Trophoblast cell (in vitro differentiated cells and primary cell): ENCODE measurements around the gene AIDA.
"Not testable (repeated sequence)": the region's sequence is repeated elsewhere in the genome, so short reads cannot be mapped to it uniquely, and the experiment has no call there.

Experiments
- DNase-seq, 2 donors: peaks; one replicate each; pipeline ENCODE4 v3.0.0-alpha.2; 2016
- H2AFZ ChIP-seq: 2 replicates; pipeline ENCODE4 v1.6.1; 2013; ENCODE audit warnings: low read length, moderate library complexity, mild to moderate bottlenecking; ENCODE audit not compliant: insufficient read depth, poor library complexity
- H2AK5ac ChIP-seq: 2 replicates; pipeline ENCODE4 v1.6.1; 2013; ENCODE audit warnings: mild to moderate bottlenecking, low read length
- H2BK120ac ChIP-seq: 2 replicates; pipeline ENCODE4 v1.6.1; 2013; ENCODE audit warnings: low read length, mild to moderate bottlenecking, moderate library complexity; ENCODE audit not compliant: insufficient read depth, poor library complexity
- H2BK12ac ChIP-seq: 2 replicates; pipeline ENCODE4 v1.6.1; 2013; ENCODE audit warnings: mild to moderate bottlenecking, low read length, moderate library complexity
- H2BK5ac ChIP-seq: 2 replicates; pipeline ENCODE4 v1.6.1; 2013; ENCODE audit warnings: low read length, low read depth, moderate library complexity, mild to moderate bottlenecking; ENCODE audit not compliant: poor library complexity
- H3K14ac ChIP-seq: 2 replicates; pipeline ENCODE4 v1.6.1; 2013; ENCODE audit warnings: mild to moderate bottlenecking, low read length
- H3K18ac ChIP-seq: 2 replicates; pipeline ENCODE4 v1.6.1; 2013; ENCODE audit warnings: mild to moderate bottlenecking, low read length
- H3K23ac ChIP-seq: 2 replicates; pipeline ENCODE4 v1.6.1; 2013; ENCODE audit warnings: low read length
- H3K27ac ChIP-seq: 2 replicates; pipeline ENCODE4 v1.5.1; 2013; ENCODE audit warnings: low read depth, mild to moderate bottlenecking, inconsistent platforms, low read length, moderate library complexity
- H3K27me3 ChIP-seq: 2 replicates; pipeline ENCODE4 v1.6.1; 2013; ENCODE audit warnings: inconsistent platforms, mild to moderate bottlenecking, low read length, moderate library complexity; ENCODE audit not compliant: insufficient read depth
- H3K36me3 ChIP-seq, 2 experiments: 1 replicate in 1 of 2; 2 replicates in 1 of 2; pipeline ENCODE4 v1.6.1; 2013; ENCODE audit warnings: low read length in 2 of 2, mild to moderate bottlenecking in 2 of 2, moderate library complexity in 1 of 2; ENCODE audit not compliant: insufficient read depth in 2 of 2, control insufficient read depth in 1 of 2
- H3K4ac ChIP-seq: 2 replicates; pipeline ENCODE4 v1.6.1; 2013; ENCODE audit warnings: low read depth, mild to moderate bottlenecking, low read length, moderate library complexity
- H3K4me1 ChIP-seq, 2 experiments: 1 replicate in 1 of 2; 2 replicates in 1 of 2; pipeline ENCODE4 v1.6.1; 2013; ENCODE audit warnings: low read length in 2 of 2, mild to moderate bottlenecking in 2 of 2, moderate library complexity in 1 of 2; ENCODE audit not compliant: insufficient read depth in 2 of 2, control insufficient read depth in 1 of 2
- H3K4me2 ChIP-seq: 2 replicates; pipeline ENCODE4 v1.6.1; 2013; ENCODE audit warnings: inconsistent platforms, mild to moderate bottlenecking, low read length, moderate library complexity
- H3K4me3 ChIP-seq: 2 replicates; pipeline ENCODE4 v1.5.1; 2013; ENCODE audit warnings: mild to moderate bottlenecking, low read depth, low read length, inconsistent platforms
- H3K79me1 ChIP-seq: one replicate; pipeline ENCODE4 v1.6.1; 2013; ENCODE audit warnings: low read length
- H3K79me2 ChIP-seq: 2 replicates; pipeline ENCODE4 v1.6.1; 2013; ENCODE audit warnings: low read length, mild to moderate bottlenecking; ENCODE audit not compliant: control insufficient read depth, insufficient read depth, poor library complexity
- H3K9ac ChIP-seq: 2 replicates; pipeline ENCODE4 v1.6.1; 2013; ENCODE audit warnings: mild to moderate bottlenecking, low read length
- H3K9me3 ChIP-seq: 2 replicates; pipeline ENCODE4 v1.6.1; 2013; ENCODE audit warnings: low read depth, mild to moderate bottlenecking, control low read depth, inconsistent platforms, low read length; ENCODE audit not compliant: insufficient read depth
- H4K12ac ChIP-seq: 2 replicates; pipeline ENCODE4 v1.6.1; 2013; ENCODE audit warnings: low read depth, mild to moderate bottlenecking, low read length, moderate library complexity
- H4K8ac ChIP-seq: 2 replicates; pipeline ENCODE4 v1.6.1; 2013; ENCODE audit warnings: low read depth, mild to moderate bottlenecking, low read length, moderate library complexity
- H4K91ac ChIP-seq: one replicate; pipeline ENCODE4 v1.6.1; 2013; ENCODE audit warnings: low read depth, mild to moderate bottlenecking, low read length, moderate library complexity
- WGBS: extraction: QIAGEN DNeasy Blood & Tissue Kit; methylation state at CpG from one replicate; pipeline ENCODE4 v1.1.7; 2013; ENCODE audit warnings: missing lambda C conversion rate; ENCODE audit not compliant: insufficient read length, insufficient coverage; ENCODE audit errors: extremely low coverage; 5-methylcytosine and 5-hydroxymethylcytosine counted together

AIDA gene

GRCh38 chr1:222741630-222742457 lies 29.6 kb upstream of the AIDA start:
- not testable (repeated sequence) for H3K4me1 ChIP-seq, H3K4ac ChIP-seq, H3K79me1 ChIP-seq, H4K91ac ChIP-seq, H3K9ac ChIP-seq, H2AK5ac ChIP-seq, H3K27me3 ChIP-seq, H3K9me3 ChIP-seq, H3K36me3 ChIP-seq, H4K12ac ChIP-seq, H3K18ac ChIP-seq, H2BK12ac ChIP-seq, H3K27ac ChIP-seq, H2BK5ac ChIP-seq, DNase-seq, H3K23ac ChIP-seq, H3K14ac ChIP-seq, H3K79me2 ChIP-seq, H3K4me3 ChIP-seq, H2BK120ac ChIP-seq, H3K4me2 ChIP-seq, H2AFZ ChIP-seq, H4K8ac ChIP-seq
- WGBS = 100% methylated on average over 1 of the region's 5 CpGs

GRCh38 chr1:222739929-222740328 lies 27.6 kb upstream of the AIDA start:
- no peak overlapping the region for H3K27ac ChIP-seq
- no peak overlapping the region for H2BK120ac ChIP-seq
- WGBS = no CpG with 5 or more reads among the region's 1 CpG
- H3K23ac ChIP-seq = no peak overlapping the region
- H2BK5ac ChIP-seq = no peak overlapping the region
- H3K14ac ChIP-seq = no peak overlapping the region
- H3K36me3 ChIP-seq = peaks cover 0 to 2% of the 10 kb centered on the region in 2 experiments
- no peaks in the 10 kb centered on the region for H3K79me1 ChIP-seq
- H3K4ac ChIP-seq = no peak overlapping the region
- H3K27me3 ChIP-seq = no peaks in the 10 kb centered on the region
- no peak overlapping the region for H2BK12ac ChIP-seq
- H2AFZ ChIP-seq = no peak overlapping the region
- H4K8ac ChIP-seq = no peak overlapping the region
- no peaks in the 10 kb centered on the region for H3K4me1 ChIP-seq
- no peak overlapping the region for H3K4me2 ChIP-seq
- H3K79me2 ChIP-seq = no peaks in the 10 kb centered on the region
- no peaks in the 10 kb centered on the region for H3K9me3 ChIP-seq
- H3K9ac ChIP-seq = no peak overlapping the region
- H2AK5ac ChIP-seq = no peak overlapping the region
- no peak overlapping the region for H4K91ac ChIP-seq
- no peak overlapping the region for H3K18ac ChIP-seq
- no peak for DNase-seq
- no peak overlapping the region for H4K12ac ChIP-seq
- H3K4me3 ChIP-seq = no peak overlapping the region

- WGBS = no CpG with 5 or more reads among the region's 2 CpGs
- H2AFZ ChIP-seq = no peak overlapping the region
- no peaks in the 10 kb centered on the region for H3K79me2 ChIP-seq
Observed at GRCh38 chr1:222739465-222739864, 27.2 kb upstream of the AIDA start.

GRCh38 chr1:222736972-222737371 lies 24.7 kb upstream of the AIDA start, which contains the start of gene FAM177B:
Gene FAM177B (plus strand): TSS chr1:222737202. CDS start chr1:222746546, 9,344 bp downstream.
- no peak within 1 kb of the TSS for H3K4me2 ChIP-seq
- H3K36me3 ChIP-seq = peaks cover 3 to 7% of the 10 kb centered on the region in 2 experiments
- no peak within 1 kb of the TSS for H3K18ac ChIP-seq
- no peak within 1 kb of the TSS for H3K27ac ChIP-seq
- no peak within 1 kb of the TSS for H2BK12ac ChIP-seq
- H3K79me1 ChIP-seq = no peaks in the 10 kb centered on the region
- no peak within 1 kb of the TSS for H2BK120ac ChIP-seq
- H3K14ac ChIP-seq = no peak within 1 kb of the TSS
- H3K4me1 ChIP-seq = no peaks in the 10 kb centered on the region
- no peak within 1 kb of the TSS for H3K23ac ChIP-seq
- no CpG with 5 or more reads among the region's 1 CpG for WGBS
- no peaks in the 10 kb centered on the region for H3K27me3 ChIP-seq
- H4K91ac ChIP-seq = no peak within 1 kb of the TSS
- H3K79me2 ChIP-seq = no peaks in the 10 kb centered on the region
- H3K4ac ChIP-seq = no peak within 1 kb of the TSS
- no peak within 1 kb of the TSS for H4K12ac ChIP-seq
- no peaks in the 10 kb centered on the region for H3K9me3 ChIP-seq
- H3K9ac ChIP-seq = no peak within 1 kb of the TSS
- H2AFZ ChIP-seq = no peak within 1 kb of the TSS
- H2AK5ac ChIP-seq = no peak within 1 kb of the TSS
- DNase-seq = no peak
- H4K8ac ChIP-seq = no peak within 1 kb of the TSS
- H3K4me3 ChIP-seq = no peak within 1 kb of the TSS
- no peak within 1 kb of the TSS for H2BK5ac ChIP-seq

More at GRCh38 chr1:222739465-222739864, 27.2 kb upstream of the AIDA start:
- Histone ChIP-seq H4K91ac (no peak overlapping the region), H3K9ac (no peak overlapping the region), H3K4me2 (no peak overlapping the region), H2AK5ac (no peak overlapping the region), H3K9me3 (no peaks in the 10 kb centered on the region), H3K79me1 (no peaks in the 10 kb centered on the region), H3K23ac (no peak overlapping the region), H3K4me3 (no peak overlapping the region), H3K36me3 (peaks cover 0 to 2% of the 10 kb centered on the region in 2 experiments), H3K14ac (no peak overlapping the region), H2BK12ac (no peak overlapping the region), H2BK5ac (no peak overlapping the region), H4K12ac (no peak overlapping the region), H3K4ac (no peak overlapping the region), H4K8ac (no peak overlapping the region), H2BK120ac (no peak overlapping the region), H3K27ac (no peak overlapping the region), H3K18ac (no peak overlapping the region), H3K4me1 (no peaks in the 10 kb centered on the region), H3K27me3 (no peaks in the 10 kb centered on the region)
- DNase-seq = no peak
